Adrenal gland (tissue), 5 donors: ENCODE results near the gene POP7.

Experiments used
- CTCF ChIP-seq, 6 experiments: fragments of 450-650 bp in 4 of 6; fragments of 200-600 bp in 2 of 6; sonication (generic) in 1 of 6; IDR thresholded peaks; 1 replicate in 5 of 6; 2 replicates in 1 of 6; pipeline versions ENCODE4 v1.5.1 to v1.8.0; 2016 to 2021; ENCODE audit warnings: antibody characterized with exemption in 6 of 6, mild to moderate bottlenecking in 2 of 6, moderate library complexity in 1 of 6
- POLR2A ChIP-seq, 2 donors: fragments of 450-650 bp; IDR thresholded peaks; one replicate each; pipeline ENCODE4 v1.6.1; 2017; ENCODE audit warnings: antibody characterized with exemption in 2 of 2, mild to moderate bottlenecking in 2 of 2, moderate library complexity in 1 of 2
- donor health status: DM: no; HTN: no; CAD: no.

GRCh38 chr7:100753750-100754149 lies 47.8 kb downstream of the POP7 start:
- no peak for TF ChIP-seq POLR2A (IDR thresholded peaks at IDR 0.05)
- TF ChIP-seq CTCF (IDR thresholded peaks at IDR 0.05): no peak
